HG03159 (cell line): ENCODE results near the gene SEC62.
"Not testable (repeated sequence)": the region's sequence is repeated elsewhere in the genome, so short reads cannot be mapped to it uniquely, and the experiment has no call there.

Experiments used
- ATAC-seq: cut with Tn5 transposase; IDR thresholded peaks from one replicate; pipeline ENCODE4 v1.9.1; 2021; ENCODE audit warnings: mild to moderate bottlenecking, moderate library complexity; ENCODE audit not compliant: unreplicated experiment

Gene SEC62

GRCh38 chr3:170012683-170013400, 46.2 kb downstream of the SEC62 start:
- ATAC-seq, result no peak

DNA sequence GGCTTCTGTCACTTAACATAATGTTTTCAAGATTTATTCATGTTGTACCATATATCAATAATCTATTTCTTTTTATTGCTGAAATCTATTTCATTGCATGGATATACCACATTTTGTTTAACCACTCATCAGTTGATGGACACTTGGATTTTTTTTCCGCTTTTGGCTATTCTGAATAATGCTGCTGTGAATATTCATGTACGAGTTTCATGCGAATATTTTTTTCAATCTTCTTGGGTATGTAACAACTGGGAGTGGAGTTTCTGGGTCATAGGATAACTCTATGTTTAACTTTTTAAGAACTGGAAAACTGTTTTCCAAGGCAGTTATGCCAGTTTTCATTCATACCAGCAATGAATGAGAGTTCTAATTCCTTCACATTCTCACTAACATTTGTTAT, 49.5 kb downstream of the SEC62 start:
- ATAC-seq, result no peak

DNA sequence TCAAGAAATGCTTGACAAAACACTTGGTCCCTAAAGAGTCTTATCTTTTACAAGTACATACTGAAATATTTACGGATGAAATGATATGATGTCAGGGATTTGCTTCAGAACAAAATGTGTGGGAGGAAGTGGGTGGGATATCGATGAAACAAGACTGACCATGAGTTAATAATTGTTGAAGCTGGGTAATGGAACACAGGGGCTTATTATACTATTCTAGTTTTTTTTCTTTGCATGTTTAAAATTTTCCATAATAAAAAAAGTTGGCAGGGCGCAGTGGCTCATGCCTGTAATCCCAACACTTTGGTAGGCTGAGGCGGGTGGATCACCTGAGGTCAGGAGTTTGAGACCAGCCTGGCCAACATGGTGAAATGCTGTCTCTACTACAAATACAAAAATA, 52.7 kb downstream of the SEC62 start:
- ATAC-seq, result not testable (repeated sequence)

GRCh38 chr3:170021083-170021482, 54.5 kb downstream of the SEC62 start:
- no peak for ATAC-seq

DNA sequence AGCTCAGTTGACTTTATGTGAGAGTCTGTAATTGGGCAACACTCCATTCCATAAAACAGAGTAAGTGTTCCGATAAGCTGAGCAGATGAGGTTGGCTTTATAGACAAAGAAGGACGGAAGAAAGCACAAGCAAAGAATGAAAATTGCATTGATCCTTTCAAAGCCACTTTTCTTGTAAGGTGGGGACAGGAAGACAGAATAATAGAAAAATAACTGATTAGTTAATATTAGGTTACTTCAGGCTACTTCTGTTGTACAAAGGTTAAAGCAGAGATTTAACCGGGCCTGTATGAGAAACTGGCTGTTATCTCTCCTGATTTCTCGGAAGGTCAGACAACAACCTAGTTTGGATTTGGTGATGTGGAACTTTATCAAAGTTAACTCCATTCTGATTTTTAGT, 55.7 kb downstream of the SEC62 start:
- ATAC-seq, result no peak

DNA sequence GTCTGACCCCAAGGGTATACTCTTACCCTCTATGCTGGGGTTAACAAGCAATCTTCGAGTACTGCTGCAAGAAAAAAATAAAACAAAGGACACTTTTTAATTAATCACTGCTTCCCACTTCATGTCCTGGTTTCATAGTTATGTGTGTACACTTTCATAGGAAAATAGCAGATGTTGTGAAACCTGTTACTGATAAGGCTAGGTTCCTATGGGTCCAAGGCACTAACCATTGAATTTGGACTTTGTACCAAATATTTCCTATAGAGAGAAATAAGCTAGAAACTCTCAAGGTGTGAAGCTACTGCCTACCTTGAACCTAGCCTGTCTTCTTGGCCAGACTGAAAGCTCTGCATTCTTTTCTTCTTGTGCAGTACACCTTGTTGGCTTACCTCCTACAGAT, 56.6 kb downstream of the SEC62 start:
- no peak for ATAC-seq

DNA sequence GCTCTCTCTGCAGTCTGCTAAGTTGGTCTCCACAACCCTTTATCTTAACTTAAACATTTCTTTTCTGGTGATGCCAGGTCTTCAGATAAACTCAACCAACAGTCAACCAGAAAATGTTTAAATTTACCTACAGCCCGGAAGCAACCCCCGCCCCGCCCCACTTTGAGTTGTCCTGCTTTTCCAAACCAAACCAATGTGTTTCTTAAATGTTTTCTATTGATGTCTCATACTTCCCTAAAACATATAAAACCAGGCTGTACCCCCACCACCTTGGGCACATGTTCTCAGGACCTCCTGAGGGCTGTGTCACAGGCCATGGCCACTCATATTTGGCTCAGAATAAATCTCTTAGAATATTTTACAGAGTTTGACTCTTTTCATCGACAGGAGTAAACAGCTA, 58.0 kb downstream of the SEC62 start:
- ATAC-seq, result no peak

- no peak for ATAC-seq
Measured at GRCh38 chr3:170027233-170028102, 60.9 kb downstream of the SEC62 start.

GRCh38 chr3:170033489-170033888, 66.9 kb downstream of the SEC62 start:
- no peak for ATAC-seq

GRCh38 chr3:170037463-170038433, 71.1 kb downstream of the SEC62 start, which contains the start of gene GPR160:
Gene GPR160, plus strand, starts transcription at chr3:170037995. Its CDS starts 45,978 bp downstream, at chr3:170083973.
- ATAC-seq, result peak; percentile 80

- ATAC-seq, result peak; percentile 30
Measured at GRCh38 chr3:170038434-170039110, 72.0 kb downstream of the SEC62 start.

DNA sequence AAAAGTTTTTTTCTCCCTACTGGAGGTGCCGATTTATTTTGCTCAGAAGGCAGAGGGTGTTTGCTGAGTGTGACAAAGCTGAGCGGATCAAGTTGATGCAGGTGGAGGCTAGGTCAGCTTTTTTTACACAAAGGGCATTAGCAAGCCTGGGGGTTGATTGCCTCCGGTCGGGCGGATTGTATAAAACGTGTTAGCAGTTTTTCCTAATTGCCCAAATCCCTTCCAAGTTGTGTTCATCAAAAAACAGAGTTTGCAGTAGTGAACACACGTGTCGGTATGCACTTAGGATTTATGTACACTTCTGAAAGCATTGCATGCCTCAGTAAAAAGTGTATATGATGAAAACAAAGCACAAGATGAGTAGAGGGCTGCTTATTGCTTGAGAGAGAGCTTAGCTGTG, 73.8 kb downstream of the SEC62 start:
- no peak for ATAC-seq

- no peak for ATAC-seq
Measured at GRCh38 chr3:170043506-170043905, 76.9 kb downstream of the SEC62 start.

GRCh38 chr3:170044271-170044670, 77.7 kb downstream of the SEC62 start:
- no peak for ATAC-seq

GRCh38 chr3:170044795-170045244, 78.2 kb downstream of the SEC62 start:
- ATAC-seq, result peak; percentile 73

DNA sequence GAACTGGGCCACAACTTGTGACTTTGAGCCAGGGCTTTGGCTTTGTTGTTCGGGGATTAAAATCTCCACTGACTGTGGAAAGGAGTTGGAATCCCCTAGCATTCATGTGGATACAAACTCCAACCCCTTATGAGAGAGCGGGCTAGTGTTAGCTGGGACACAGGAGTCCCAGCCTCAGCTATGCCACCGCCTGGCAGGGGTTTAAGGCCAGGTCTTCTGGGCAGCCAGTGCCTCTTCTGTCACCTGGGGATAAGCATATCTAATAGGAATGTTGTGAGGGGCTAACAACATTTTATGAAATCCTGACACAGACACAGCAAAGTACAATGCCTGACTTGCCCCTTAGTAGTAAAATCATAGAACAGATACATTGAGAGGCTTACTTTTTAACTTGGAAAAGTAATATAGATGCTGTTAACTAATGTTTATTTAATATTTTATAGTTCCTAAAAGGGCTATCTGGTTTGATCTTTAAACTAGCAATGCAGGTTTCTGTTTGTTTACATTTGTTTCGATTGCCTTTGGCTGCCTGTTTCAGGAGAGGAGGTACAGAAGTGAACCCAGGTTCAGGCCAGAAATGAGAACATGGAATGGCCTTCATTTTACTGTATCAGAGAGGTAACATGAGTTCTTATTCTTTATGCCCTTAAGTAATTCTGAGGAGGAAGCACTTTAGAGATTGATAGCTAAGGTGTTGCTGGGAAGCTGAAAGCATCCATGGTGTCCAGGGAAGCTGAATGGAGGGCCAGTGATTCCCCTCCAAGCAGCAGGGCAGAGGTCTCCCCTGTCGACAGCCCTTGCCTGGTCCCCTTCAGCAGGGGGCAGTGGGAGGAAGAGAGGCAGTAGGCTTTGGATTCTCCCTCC, 79.9 kb downstream of the SEC62 start:
- no peak for ATAC-seq

- ATAC-seq, result no peak
Measured at GRCh38 chr3:170047133-170047404, 80.5 kb downstream of the SEC62 start.
